ENCODE results near the gene TKFC. TPM values are rescaled to one million over a fixed set of nuclear protein-coding genes. Genes with fewer than 3 reads are reported as not detected.

TKFC gene
- total and polyA plus RNA-seq, 2 experiments from 2014 or later, result 39.8 to 44.6 TPM

DNA sequence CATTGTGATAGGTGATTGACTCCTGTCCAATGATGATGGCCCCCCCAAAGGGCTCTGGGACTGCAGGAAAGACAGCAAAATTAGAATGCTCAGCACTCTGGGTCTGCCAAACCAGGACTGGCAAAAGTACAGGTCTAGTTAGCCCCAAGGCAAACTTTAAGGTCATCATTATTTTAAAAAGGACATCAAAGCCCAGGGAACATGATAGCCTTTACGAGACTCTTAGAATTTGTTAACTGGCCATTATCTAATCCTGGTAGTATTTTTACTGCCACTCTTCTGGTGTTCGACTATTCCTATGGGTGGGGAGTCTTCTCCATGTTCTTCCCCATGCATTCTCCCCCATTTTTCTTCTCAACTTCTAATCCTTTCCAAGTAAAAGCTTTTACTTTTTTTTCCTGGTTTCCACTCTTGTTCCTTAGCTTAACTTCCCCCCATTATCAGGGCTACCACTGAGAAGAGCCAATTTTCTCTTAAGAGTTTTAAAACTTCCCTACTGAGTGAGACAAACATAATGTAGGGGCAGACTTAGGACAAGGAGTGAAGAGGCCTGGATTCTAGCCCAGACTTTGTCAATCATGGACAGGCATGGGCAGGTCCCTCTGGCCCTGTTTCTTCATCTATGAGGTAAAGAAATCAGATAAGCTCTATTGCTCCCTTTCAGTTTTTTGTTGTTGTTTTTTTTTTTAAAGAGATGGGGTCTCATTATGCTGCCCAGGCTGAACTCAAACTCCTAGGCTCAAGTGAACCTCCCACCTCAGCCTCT is 7.2 kb upstream of the TKFC start:
- H3F3A ChIP-seq (ENCODE audit: insufficient read depth), result peaks cover 37% of the 10 kb centered on the region
- H3K4me3 ChIP-seq, result no peak overlapping the region
- DNase-seq, result no peak
- 96 to 98% methylated on average over 2 of the region's 2 CpGs for WGBS, 2 experiments (ENCODE audit: low coverage in 1 of 2, low lambda C conversion rate in 2 of 2, missing lambda C conversion rate in 2 of 2)
- H3K4me2 ChIP-seq (ENCODE audit: unreplicated experiment), result no peak overlapping the region
- in situ Hi-C loops (cut with MboI), result no loop called here
- TF ChIP-seq EZH2 (IDR thresholded peaks at IDR 0.05; ENCODE audit: insufficient read depth, poor library complexity, severe bottlenecking), result no peak
- TF ChIP-seq EZH2phosphoT487 (IDR thresholded peaks at IDR 0.05; ENCODE audit: insufficient read depth, low read depth), result no peak
- H3K9me3 ChIP-seq (ENCODE audit: low read depth), result no peaks in the 10 kb centered on the region
- H3K27me3 ChIP-seq (replicated peaks; ENCODE audit: insufficient read depth), result no peaks in the 10 kb centered on the region
- peaks cover 55% of the 10 kb centered on the region for H3K36me3 ChIP-seq (ENCODE audit: low read depth)
- no peaks in the 10 kb centered on the region for H3K9me2 ChIP-seq (ENCODE audit: insufficient read depth)
- H3K27ac ChIP-seq, result no peak overlapping the region
- peaks cover 35% of the 10 kb centered on the region for H3K4me1 ChIP-seq (ENCODE audit: insufficient read depth)
- no peak overlapping the region for H3K9ac ChIP-seq
- H4K20me1 ChIP-seq (ENCODE audit: insufficient read depth), result no peaks in the 10 kb centered on the region
- no peak overlapping the region for H2AFZ ChIP-seq
- H3K79me2 ChIP-seq (ENCODE audit: insufficient read depth), result peaks cover 97% of the 10 kb centered on the region

DNA sequence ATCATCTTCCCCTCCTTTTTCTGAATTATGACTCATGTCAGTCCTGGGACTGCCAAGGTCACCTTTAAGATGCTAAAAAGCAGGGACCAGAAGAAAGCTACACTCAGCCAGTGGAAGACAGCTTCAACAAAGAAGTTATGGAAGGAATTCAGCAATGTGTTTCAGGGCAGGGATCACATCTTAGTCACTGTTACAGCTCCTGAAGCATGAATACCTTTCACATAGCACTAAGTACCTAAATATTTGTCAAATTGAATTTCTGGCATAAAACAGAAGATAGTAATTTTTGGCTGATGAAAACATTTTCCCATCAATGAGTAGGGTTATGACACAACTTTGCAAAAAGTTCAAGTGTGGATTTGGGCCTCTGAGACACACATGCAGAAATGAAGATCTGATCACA is 5.4 kb upstream of the TKFC start:
- Histone ChIP-seq H3K27me3 (replicated peaks; ENCODE audit: insufficient read depth) (no peaks in the 10 kb centered on the region), H3K4me1 (ENCODE audit: insufficient read depth) (peaks cover 46% of the 10 kb centered on the region), H3K9me3 (ENCODE audit: low read depth) (no peaks in the 10 kb centered on the region), H3K79me2 (ENCODE audit: insufficient read depth) (peaks cover 97% of the 10 kb centered on the region), H3K9ac (no peak overlapping the region), H3K27ac (peak overlapping the region; percentile 55), H3K4me3 (no peak overlapping the region), H3K9me2 (ENCODE audit: insufficient read depth) (no peaks in the 10 kb centered on the region), H3F3A (ENCODE audit: insufficient read depth) (peaks cover 37% of the 10 kb centered on the region), H2AFZ (no peak overlapping the region), H3K4me2 (ENCODE audit: unreplicated experiment) (no peak overlapping the region), H4K20me1 (ENCODE audit: insufficient read depth) (no peaks in the 10 kb centered on the region), H3K36me3 (ENCODE audit: low read depth) (peaks cover 37% of the 10 kb centered on the region)
- peak; percentile 76 for DNase-seq
- in situ Hi-C loops (cut with MboI), result no loop called here
- TF ChIP-seq EZH2 (IDR thresholded peaks at IDR 0.05; ENCODE audit: insufficient read depth, poor library complexity, severe bottlenecking) (no peak), EZH2phosphoT487 (IDR thresholded peaks at IDR 0.05; ENCODE audit: insufficient read depth, low read depth) (no peak)

DNA sequence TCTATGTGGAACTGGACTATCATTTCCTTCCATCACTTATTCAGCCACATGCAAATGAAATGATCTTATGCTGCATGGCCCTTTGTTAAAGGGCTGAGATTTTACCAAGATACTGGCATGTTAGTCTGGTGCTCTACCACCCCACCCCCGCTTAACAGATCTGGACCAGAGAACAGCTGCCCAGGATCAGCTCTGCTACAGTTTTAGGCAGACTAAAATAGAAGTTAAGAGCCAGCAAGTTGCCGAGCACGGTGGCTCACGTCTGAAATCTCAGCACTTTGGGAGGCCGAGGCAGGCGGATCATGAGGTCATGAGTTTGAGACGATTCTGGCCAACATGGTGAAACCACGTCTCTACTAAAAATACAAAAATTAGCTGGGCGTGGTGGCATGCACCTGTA is 4.7 kb upstream of the TKFC start:
- H3K27me3 ChIP-seq (replicated peaks; ENCODE audit: insufficient read depth), result no peaks in the 10 kb centered on the region
- H3F3A ChIP-seq (ENCODE audit: insufficient read depth), result peaks cover 37% of the 10 kb centered on the region
- peaks cover 46% of the 10 kb centered on the region for H3K4me1 ChIP-seq (ENCODE audit: insufficient read depth)
- no peak for DNase-seq
- peaks cover 93% of the 10 kb centered on the region for H3K79me2 ChIP-seq (ENCODE audit: insufficient read depth)
- H3K9me2 ChIP-seq (ENCODE audit: insufficient read depth), result no peaks in the 10 kb centered on the region
- TF ChIP-seq EZH2phosphoT487 (IDR thresholded peaks at IDR 0.05; ENCODE audit: insufficient read depth, low read depth), result no peak
- TF ChIP-seq EZH2 (IDR thresholded peaks at IDR 0.05; ENCODE audit: insufficient read depth, poor library complexity, severe bottlenecking), result no peak
- H3K36me3 ChIP-seq (ENCODE audit: low read depth), result peaks cover 30% of the 10 kb centered on the region
- H3K9ac ChIP-seq, result peak overlapping the region; percentile 12; the same call in 1 of the 2 replicates
- peak overlapping the region; percentile 55 for H3K27ac ChIP-seq
- in situ Hi-C loops (cut with MboI), result no loop called here
- H3K4me2 ChIP-seq (ENCODE audit: unreplicated experiment), result peak overlapping the region; percentile 46
- no peak overlapping the region for H2AFZ ChIP-seq
- H3K4me3 ChIP-seq, result 0 out of 2 replicates have a peak overlapping the region, but pooled peaks have one; percentile 3
- 91 to 93% methylated on average over 9 of the region's 9 CpGs for WGBS, 2 experiments (ENCODE audit: low coverage in 1 of 2, low lambda C conversion rate in 2 of 2, missing lambda C conversion rate in 2 of 2)
- no peaks in the 10 kb centered on the region for H3K9me3 ChIP-seq (ENCODE audit: low read depth)
- H4K20me1 ChIP-seq (ENCODE audit: insufficient read depth), result no peaks in the 10 kb centered on the region

DNA sequence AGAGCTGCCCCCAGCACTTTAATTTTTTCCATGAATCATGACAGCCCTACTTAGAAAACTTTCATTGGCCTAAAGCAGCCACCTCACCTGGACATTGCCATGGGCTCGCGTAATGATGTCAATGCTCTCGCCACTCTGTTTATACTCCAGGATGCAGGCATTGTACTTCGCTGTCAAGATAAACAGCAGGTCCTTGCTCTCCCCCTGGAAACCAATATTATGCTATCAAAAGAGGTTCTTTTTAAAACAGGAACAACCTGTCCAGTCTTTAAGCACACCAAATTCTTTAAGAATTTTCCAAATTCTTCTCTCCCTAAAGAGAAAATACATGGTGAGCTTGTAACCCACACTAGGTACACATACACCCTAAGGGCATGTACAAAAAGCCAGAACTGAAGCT is 3.2 kb upstream of the TKFC start:
- 95 to 98% methylated on average over 4 of the region's 4 CpGs for WGBS, 2 experiments (ENCODE audit: low coverage in 1 of 2, low lambda C conversion rate in 2 of 2, missing lambda C conversion rate in 2 of 2)
- no peak for DNase-seq
- Histone ChIP-seq H2AFZ (no peak overlapping the region), H3K4me1 (ENCODE audit: insufficient read depth) (peaks cover 46% of the 10 kb centered on the region), H4K20me1 (ENCODE audit: insufficient read depth) (no peaks in the 10 kb centered on the region), H3K27ac (no peak overlapping the region), H3K4me3 (peak overlapping the region; percentile 93; the same call in 1 of the 2 replicates), H3K9ac (0 out of 2 replicates have a peak overlapping the region, but pooled peaks have one; percentile 100), H3K9me3 (ENCODE audit: low read depth) (no peaks in the 10 kb centered on the region), H3K36me3 (ENCODE audit: low read depth) (peaks cover 16% of the 10 kb centered on the region), H3F3A (ENCODE audit: insufficient read depth) (peaks cover 50% of the 10 kb centered on the region), H3K27me3 (replicated peaks; ENCODE audit: insufficient read depth) (no peaks in the 10 kb centered on the region), H3K4me2 (ENCODE audit: unreplicated experiment) (no peak overlapping the region), H3K9me2 (ENCODE audit: insufficient read depth) (no peaks in the 10 kb centered on the region), H3K79me2 (ENCODE audit: insufficient read depth) (peaks cover 78% of the 10 kb centered on the region)
- TF ChIP-seq EZH2 (IDR thresholded peaks at IDR 0.05; ENCODE audit: insufficient read depth, poor library complexity, severe bottlenecking) (no peak), EZH2phosphoT487 (IDR thresholded peaks at IDR 0.05; ENCODE audit: insufficient read depth, low read depth) (no peak)
- in situ Hi-C loops (cut with MboI), result no loop called here
